Astrocyte (in vitro differentiated cells and primary cell): ENCODE results near the gene ATRIP.

ENCODE experiments used
- EZH2 ChIP-seq: IDR thresholded peaks from 2 replicates; pipeline ENCODE4 v1.6.1; 2012; ENCODE audit warnings: mild to moderate bottlenecking, low read length, inconsistent platforms; ENCODE audit not compliant: insufficient read depth
- TF ChIP-seq, protein P1 (sequence below): IDR thresholded peaks from 2 replicates; pipeline ENCODE4 v1.5.1; 2011; ENCODE audit warnings: low read depth, mild to moderate bottlenecking, inconsistent platforms, low read length, moderate library complexity; ENCODE audit not compliant: insufficient read depth

GRCh38 chr3:48439820-48440589 lies 6.5 kb upstream of the ATRIP start, which contains the start of the genes CCDC51 and TMA7:
- TF ChIP-seq, protein P1, sequence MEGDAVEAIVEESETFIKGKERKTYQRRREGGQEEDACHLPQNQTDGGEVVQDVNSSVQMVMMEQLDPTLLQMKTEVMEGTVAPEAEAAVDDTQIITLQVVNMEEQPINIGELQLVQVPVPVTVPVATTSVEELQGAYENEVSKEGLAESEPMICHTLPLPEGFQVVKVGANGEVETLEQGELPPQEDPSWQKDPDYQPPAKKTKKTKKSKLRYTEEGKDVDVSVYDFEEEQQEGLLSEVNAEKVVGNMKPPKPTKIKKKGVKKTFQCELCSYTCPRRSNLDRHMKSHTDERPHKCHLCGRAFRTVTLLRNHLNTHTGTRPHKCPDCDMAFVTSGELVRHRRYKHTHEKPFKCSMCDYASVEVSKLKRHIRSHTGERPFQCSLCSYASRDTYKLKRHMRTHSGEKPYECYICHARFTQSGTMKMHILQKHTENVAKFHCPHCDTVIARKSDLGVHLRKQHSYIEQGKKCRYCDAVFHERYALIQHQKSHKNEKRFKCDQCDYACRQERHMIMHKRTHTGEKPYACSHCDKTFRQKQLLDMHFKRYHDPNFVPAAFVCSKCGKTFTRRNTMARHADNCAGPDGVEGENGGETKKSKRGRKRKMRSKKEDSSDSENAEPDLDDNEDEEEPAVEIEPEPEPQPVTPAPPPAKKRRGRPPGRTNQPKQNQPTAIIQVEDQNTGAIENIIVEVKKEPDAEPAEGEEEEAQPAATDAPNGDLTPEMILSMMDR: no peak
- no peak for TF ChIP-seq EZH2
